ENCODE measurements around the gene CBLN2. TPM values are rescaled to one million over a fixed set of nuclear protein-coding genes. Genes with fewer than 3 reads are reported as not detected.

The CBLN2 gene
- total RNA-seq, 1 experiment from 2014 or later = not detected

DNA sequence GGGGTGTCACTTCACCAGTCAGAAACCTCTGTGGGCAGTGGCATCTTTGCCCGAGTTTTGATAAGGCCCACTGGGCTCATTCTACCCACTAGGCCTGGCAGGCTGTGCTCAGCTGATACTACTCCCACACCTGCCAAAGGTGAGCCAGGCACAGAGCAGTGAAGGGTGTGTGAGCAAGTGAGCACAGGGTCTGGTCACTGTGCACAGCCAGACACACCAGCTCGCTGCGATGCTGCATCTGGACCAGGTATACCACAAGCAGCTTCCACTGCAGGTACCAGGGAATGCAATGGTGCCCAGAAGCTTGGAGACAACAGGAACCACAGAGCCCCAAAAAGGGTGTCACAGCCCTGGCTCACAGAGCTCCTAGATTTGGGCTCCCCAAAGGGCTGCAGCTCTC is 40.6 kb upstream of the CBLN2 start:
- Histone ChIP-seq H3F3A (ENCODE audit: low read length, unreplicated experiment) (no peaks in the 10 kb centered on the region), H3K36me3 (ENCODE audit: low read depth, low read length) (no peaks in the 10 kb centered on the region), H3K4me1 (ENCODE audit: insufficient read depth, low read length) (no peaks in the 10 kb centered on the region), H2AFZ (ENCODE audit: low read length) (no peak overlapping the region), H3K27ac (ENCODE audit: low read length) (no peak overlapping the region), H4K20me1 (ENCODE audit: low read length) (no peaks in the 10 kb centered on the region), H3K27me3 (ENCODE audit: low read length) (no peaks in the 10 kb centered on the region), H3K9ac (ENCODE audit: low read length) (no peak overlapping the region), H3K4me3 (ENCODE audit: low read length) (no peak overlapping the region), H3K9me3 (ENCODE audit: low read length) (no peaks in the 10 kb centered on the region), H3K4me2 (ENCODE audit: low read length) (no peak overlapping the region), H3K9me2 (replicated peaks; ENCODE audit: low read length) (no peaks in the 10 kb centered on the region), H3K79me2 (ENCODE audit: low read length) (no peaks in the 10 kb centered on the region)
- TF ChIP-seq CTCF (conservative IDR thresholded peaks at IDR 0.05; ENCODE audit: low read depth, low read length) (no peak), EZH2 (IDR thresholded peaks at IDR 0.05; ENCODE audit: low read length, unreplicated experiment) (no peak), EZH2phosphoT487 (IDR thresholded peaks at IDR 0.05; ENCODE audit: borderline replicate concordance, low read length) (no peak)
- intact Hi-C loops (cut with micrococcal nuclease) = no loop called here
- no peak for DNase-seq
- ATAC-seq = no peak
- no TSS peak for BruUV-seq (replicated peaks)
- POLR2A ChIA-PET (ENCODE audit: unreplicated experiment) = no interaction called here
- CTCF ChIA-PET = interaction anchor here (0.6 kb wide), 1 partner anchor 523 kb away, joined by 5 read pairs; no protein-coding TSS in a partner anchor

DNA sequence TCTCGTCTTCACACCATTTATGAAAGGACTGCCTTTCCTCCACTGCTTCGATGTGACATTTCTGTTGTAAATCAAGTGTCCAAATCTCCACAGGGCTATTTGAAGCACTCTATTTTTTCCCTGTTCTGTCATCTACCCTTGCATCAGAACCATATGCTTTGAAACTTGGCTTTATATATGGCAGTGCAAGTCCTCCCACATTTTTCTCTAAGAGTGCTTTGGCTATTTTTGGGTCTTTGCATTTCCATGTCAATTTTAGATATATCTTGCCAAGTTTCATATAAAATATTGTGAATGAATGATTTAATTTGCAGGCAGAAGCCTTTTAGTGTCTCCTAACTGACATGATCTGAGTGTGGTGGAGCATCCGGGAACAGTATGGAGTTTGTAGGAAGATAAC is 37.8 kb upstream of the CBLN2 start:
- ATAC-seq = no peak

More for the DNA sequence above, 37.8 kb upstream of the CBLN2 start:
- Histone ChIP-seq H3K9me3 (ENCODE audit: low read length) (no peaks in the 10 kb centered on the region), H3K36me3 (ENCODE audit: low read depth, low read length) (no peaks in the 10 kb centered on the region), H4K20me1 (ENCODE audit: low read length) (no peaks in the 10 kb centered on the region), H3F3A (ENCODE audit: low read length, unreplicated experiment) (no peaks in the 10 kb centered on the region), H3K4me3 (ENCODE audit: low read length) (no peak overlapping the region), H3K9me2 (replicated peaks; ENCODE audit: low read length) (no peaks in the 10 kb centered on the region), H3K27me3 (ENCODE audit: low read length) (0 out of 2 replicates have a peak, but pooled peaks cover 6% of the 10 kb centered on the region), H3K4me1 (ENCODE audit: insufficient read depth, low read length) (no peaks in the 10 kb centered on the region), H3K79me2 (ENCODE audit: low read length) (no peaks in the 10 kb centered on the region), H3K4me2 (ENCODE audit: low read length) (no peak overlapping the region), H2AFZ (ENCODE audit: low read length) (no peak overlapping the region), H3K9ac (ENCODE audit: low read length) (no peak overlapping the region), H3K27ac (ENCODE audit: low read length) (no peak overlapping the region)
- intact Hi-C loops (cut with micrococcal nuclease) = no loop called here
- ChIA-PET CTCF (no interaction called here), POLR2A (ENCODE audit: unreplicated experiment) (no interaction called here)
- no peak for DNase-seq
- no peak for TF ChIP-seq EZH2 (IDR thresholded peaks at IDR 0.05; ENCODE audit: low read length, unreplicated experiment)
- TF ChIP-seq EZH2phosphoT487 (IDR thresholded peaks at IDR 0.05; ENCODE audit: borderline replicate concordance, low read length) = no peak
- TF ChIP-seq CTCF (conservative IDR thresholded peaks at IDR 0.05; ENCODE audit: low read depth, low read length) = no peak
- BruUV-seq (replicated peaks) = no TSS peak
